NCI-H1436 (cell line): ENCODE measurements around the gene HOXB9.

Source experiments
- DNase-seq: peaks from one replicate; lab custom pipeline; 2025; lab: John Stamatoyannopoulos, UW

Gene HOXB9

DNA sequence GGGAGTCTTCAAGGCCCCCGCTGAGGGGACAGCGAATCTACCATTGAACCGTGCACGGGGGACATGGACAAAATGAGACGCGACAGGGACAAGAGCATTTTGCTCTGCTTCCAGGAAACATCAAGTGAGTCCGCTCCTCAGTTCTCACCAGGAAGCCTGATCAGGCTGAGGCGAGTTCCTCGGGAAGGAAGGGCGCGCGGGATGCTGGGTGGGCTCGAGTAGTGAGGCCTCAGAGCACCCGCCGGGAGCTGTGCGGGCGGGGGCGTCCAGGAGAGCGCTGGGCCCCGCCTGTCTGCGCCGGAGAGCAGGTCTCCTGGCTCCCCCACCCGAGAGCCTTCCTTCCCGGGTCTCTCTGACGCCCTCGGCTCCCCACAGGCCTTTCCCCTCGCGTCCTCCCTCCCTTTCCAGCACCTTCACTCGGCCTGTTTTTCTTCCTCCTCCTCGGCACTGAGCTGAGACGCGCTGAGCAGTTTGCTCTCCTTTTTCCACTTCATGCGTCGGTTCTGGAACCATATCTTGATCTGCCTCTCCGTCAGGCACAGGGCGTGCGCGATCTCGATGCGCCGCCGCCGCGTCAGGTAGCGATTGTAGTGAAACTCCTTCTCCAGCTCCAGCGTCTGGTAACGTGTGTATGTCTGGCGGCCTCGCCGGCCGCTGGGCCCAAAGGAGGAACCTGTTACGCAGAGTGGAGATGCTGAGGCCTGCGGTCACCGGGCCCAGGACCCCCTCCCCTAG lies 30.0 kb downstream of the HOXB9 start:
- no peak for DNase-seq

DNA sequence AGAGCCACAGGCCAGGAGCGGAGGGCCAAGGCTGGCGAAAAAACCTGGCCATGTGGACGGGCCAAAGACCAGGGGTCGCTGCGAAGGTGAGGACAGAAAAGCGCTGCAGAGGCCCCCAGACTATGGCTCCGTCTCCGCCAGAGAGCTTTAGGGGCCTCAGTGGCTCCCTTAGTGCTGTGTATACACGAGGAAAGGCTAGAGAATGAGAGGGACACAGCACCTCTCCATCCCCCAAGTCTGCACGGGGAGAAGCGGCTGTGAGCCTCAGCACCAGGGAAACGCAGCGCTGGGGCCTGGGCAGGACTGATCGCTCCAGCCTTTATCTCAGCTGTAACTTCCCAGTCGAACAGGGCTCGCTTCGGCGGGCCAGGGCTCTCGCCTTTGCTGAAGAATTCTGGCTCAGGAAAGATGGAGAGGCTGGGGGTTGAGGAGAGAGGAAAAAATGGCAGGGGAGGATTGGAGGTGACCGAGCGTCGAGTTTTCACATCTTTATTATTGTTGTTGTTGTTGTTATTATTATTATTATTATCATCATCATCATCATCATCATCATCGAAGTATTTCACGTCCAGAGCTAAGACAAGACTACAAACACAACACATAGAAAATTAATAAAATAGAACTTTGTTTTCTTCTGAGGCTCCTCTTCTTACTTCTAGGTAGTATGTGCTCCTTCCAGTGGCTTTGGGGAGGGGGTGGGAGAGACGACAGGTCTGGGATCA lies 30.7 kb downstream of the HOXB9 start:
- no peak for DNase-seq

DNA sequence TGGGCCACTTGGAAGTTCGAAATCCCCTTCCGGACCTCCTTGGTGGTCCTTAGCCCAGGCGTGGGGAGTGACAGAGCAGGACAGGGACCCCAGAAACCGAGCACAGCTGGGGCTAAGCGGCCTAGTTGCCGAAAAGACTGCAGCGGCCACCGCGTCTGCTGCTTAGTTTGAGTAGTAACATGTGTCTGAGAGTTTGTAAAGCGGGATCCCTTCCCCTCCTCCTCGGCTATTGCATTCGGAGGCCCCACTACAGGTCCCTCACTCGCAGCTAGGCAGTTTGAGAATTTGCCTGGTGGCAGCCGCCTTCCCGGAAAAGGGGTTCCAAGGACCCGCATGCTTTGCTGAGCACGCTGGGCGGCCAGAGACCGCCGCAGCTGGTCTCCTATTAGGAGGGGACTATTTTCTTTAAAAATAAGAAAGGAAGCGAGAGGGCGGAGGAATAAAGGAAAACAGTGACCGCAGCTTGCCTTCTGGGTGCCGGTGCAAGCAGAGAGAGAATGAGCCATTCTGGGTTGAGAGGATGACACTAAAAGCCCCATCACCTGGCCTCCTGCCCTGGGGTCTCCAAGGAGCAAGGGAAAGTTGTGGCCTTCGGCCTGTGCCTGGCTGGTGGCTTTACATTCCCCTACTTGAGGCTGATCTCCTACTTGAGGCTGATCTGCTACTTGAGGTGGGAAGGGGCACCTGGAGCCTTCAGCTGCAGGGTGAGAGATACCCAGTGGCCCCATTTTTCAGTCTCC lies 31.4 kb downstream of the HOXB9 start:
- DNase-seq = no peak

- DNase-seq = peak; percentile 77
These were observed 32.2 kb downstream of the HOXB9 start for GRCh38 chr17:48593840-48594537.

DNA sequence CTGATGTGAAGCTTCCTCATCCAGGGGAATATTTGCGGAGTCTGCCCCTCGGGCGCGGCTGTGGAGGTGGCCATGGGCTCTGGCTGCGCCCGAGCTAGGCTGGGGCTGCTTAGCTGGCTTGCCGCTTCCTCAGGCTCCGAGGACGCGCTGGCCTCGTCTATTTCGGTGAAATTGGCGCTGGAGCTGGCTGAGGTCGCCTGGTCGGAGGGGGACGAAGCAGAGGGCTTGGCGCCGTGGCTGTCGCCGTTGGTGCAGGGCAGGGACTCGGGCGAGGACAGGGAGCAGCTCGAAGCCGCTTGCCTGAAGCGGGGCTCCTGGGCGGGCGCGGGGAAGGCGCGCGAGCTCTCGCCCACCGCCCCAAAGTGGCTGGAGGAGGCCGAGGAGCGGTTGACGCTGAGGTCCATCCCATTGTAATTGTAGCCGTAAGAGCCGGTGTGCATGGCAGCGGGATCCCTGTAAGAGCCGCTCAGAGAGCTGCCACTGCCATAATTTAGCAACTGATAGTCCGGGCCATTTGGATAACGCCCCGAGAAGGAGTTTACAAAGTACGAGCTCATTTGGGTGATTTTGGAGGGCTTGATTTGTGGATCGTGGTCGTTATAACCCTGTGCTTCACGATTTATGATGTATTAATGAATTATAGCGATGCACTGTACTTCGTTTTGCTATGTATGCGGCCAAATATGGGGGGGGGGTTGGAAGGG lies 32.9 kb downstream of the HOXB9 start, which contains the start of gene HOXB5:
Gene HOXB5 (minus strand): TSS at position 654 of the 704 bp plus-strand sequence. CDS start 97 bp downstream, at position 557.
- no peak for DNase-seq

DNA sequence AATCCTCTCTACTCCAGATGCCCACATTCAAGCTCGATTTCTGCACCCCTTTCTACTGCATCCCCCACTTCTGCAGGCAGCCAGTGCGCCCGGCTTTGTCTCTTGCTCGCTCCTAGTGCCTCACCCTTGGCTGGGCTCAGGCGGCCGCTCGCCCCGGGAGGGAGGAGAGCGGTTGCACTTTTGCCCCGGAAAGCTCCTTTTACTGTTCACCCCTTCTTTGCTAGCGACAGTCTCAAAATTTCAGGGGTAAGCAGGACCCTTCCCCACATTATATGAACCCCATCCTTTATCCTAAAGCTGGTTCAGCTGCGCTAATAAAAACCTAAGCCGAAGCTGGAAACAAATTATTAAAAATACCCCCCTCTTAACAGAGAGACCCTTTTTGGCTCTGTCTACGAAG lies 33.6 kb downstream of the HOXB9 start:
- DNase-seq = no peak

- DNase-seq = no peak
These were observed 34.1 kb downstream of the HOXB9 start for GRCh38 chr17:48592057-48592514.

GRCh38 chr17:48591255-48592056 lies 34.7 kb downstream of the HOXB9 start:
- no peak for DNase-seq

GRCh38 chr17:48590607-48591161 lies 35.5 kb downstream of the HOXB9 start:
- no peak for DNase-seq

DNA sequence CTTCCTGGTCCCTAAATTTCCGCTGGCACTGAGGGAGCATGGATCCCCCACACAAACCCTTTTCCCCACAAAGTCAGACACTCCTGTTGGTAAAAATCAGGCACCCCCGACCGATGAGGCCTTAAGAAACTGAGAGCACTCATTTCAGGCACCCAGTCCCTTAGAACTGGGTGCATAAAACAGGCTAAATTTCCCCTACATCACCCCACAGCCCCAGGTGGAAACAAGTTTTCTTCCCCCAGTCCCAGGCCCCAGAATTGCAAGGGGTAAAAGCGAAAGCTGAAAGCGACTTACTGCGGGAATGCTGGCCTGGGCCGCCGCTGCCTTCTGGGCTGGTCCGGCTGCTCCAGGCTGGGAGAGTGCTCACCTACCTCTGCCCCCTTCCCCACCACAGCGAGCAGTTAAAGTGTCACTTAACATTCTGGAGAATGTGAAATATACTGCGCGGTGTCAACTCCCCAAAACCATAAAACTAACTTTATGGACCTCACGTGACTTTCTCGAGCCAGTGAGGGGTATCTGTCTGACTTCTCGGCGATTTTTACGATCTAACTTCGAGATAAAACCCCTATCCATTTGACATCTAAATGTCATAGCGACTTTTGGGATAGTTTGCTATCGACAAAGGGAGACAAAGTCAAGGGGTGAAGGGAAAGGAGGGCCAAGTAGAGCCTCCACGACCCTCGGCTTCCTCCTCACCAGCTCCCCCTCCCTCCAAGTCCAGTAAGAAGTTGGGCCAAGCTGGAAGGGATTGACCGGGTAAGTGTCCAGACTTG lies 36.1 kb downstream of the HOXB9 start, which contains the start of gene HOXB3:
Gene HOXB3 (minus strand): TSS at position 411 of the 776 bp plus-strand sequence. CDS start 37,767 bp downstream, outside the sequence.
- no peak for DNase-seq

DNA sequence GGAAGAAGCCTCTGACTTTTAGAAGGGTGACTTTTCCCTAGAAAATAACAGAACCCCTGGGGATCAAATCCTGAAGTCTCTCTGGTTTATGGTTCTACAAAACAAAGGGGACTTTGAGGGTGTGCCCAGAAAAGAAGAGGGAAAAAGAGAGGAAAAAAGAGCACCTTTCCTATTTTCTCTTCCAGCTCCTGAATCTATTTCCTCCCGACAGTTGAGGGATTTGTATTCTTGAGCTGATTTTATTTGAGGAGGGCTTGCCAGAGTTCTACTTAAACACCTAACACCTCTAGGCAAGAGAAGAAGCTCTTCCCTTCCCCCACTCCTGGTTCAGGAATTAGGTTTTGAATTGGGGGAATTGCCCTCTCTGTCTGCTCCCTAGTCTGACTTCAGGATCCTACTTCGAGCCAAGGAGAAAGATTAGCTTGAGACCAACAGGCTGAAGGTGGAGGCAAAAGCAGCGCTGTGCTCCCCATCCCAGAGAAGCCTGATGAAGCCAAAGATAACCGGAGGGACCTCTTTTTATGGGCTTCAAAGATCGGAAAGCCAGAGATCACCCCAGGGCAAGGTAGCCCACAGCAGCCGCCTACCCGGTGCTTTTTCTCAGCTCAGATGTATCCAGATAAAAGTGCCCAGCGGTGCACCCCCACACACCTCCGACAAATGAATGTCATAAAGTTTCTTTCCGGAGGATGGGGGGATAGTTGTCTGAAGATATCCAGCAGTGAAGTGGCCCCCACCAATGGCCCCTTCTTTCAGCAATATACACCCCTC lies 36.9 kb downstream of the HOXB9 start:
- no peak for DNase-seq

DNA sequence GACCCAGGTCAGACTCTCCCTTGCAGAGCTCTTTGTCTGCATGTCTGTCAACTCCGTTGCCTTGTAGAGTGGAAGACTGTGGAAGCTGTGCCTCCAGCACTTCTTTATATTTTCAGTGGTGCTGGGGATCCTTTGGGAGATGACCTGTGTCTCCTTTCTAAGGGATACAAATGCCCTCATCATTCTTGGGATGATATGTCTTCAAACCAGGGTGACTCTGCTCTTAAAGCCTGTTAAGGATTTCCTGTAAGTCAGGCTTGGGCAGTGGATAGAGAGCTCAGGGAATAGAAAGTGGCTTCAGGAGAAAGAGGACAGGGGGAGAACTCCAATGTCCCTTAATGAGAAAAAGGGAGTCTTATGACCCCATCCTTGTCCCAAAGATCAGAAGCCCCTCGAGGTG lies 37.6 kb downstream of the HOXB9 start:
- DNase-seq = no peak

GRCh38 chr17:48588074-48588415 lies 38.1 kb downstream of the HOXB9 start:
- DNase-seq = no peak

GRCh38 chr17:48587276-48588073 lies 38.7 kb downstream of the HOXB9 start:
- no peak for DNase-seq

DNA sequence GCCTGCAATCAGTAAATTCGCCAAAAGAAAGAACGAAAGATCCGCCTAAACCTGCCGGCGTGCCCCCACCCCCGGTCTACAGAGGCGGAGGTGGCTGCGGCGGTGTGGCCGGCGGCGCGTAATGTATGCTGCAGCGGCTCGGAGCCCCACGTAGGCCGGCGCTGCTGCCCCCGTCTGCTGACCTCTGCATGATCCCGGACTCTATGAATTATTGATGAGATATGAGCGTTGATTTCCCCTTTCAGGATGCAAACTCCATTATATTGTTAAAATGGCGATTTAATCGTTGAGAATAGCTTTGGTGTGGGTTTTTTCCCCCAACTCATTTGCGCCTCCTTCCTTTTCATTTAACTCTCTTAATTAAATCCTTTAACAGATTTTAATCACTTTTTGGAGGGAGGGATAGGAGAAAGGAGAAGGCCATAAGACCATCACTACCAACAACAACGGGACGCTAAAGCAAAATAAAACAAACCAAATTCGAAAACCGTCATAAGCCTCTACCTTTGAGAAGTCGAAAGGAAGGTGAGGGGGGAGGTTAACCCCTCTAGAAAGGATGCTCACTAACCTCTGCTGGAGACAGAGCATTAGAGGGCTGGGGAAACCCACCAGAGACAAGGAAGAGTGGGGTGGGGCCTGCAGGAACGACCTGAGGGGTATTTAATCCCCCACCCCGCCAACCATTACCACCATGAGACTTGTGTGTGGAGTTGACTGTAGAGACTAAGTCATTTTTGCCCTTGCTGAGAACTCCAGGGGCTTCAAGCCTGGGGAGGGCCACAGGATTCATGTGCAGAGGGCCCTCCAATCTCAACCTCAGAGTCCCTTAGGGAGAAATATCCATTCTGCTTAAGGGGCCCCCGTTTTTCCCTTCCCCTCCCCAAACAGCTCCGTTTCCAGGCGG lies 39.6 kb downstream of the HOXB9 start:
- DNase-seq = no peak

GRCh38 chr17:48584223-48584741 lies 41.9 kb downstream of the HOXB9 start:
- no peak for DNase-seq
